Activated T-cell treated with anti-CD3 and anti-CD28 coated beads, Interleukin-2, amount 50 U/mL, for 72 hours (primary cell): ENCODE results near the gene USP47. TPM values are rescaled to one million over a fixed set of nuclear protein-coding genes. Genes with fewer than 3 reads are reported as not detected.
A peak's percentile ranks its signal among the peaks of the same experiment; 100 is the strongest.

Experiments
- ATAC-seq, 2 donors: fragments of 150-1000 bp; cut with Tn5 transposase; replicated peaks in 1 of 2; 2 replicates each; pipeline ENCODE4 v1.10.0; 2021; ENCODE audit warnings: moderate library complexity in 2 of 2, mild to moderate bottlenecking in 1 of 2
- DNase-seq, 2 donors: peaks; one replicate each; pipeline ENCODE4 v3.0.0; 2021 to 2022; ENCODE audit warnings: mixed read lengths in 1 of 2
- H3K27ac Mint-ChIP-seq: one replicate; pipeline ENCODE4 v1.8.0; 2022; ENCODE audit warnings: mild to moderate bottlenecking, moderate library complexity, mixed read lengths
- H3K27me3 Mint-ChIP-seq: one replicate; pipeline ENCODE4 v1.8.0; 2022; ENCODE audit warnings: low read depth, mixed read lengths
- H3K36me3 Mint-ChIP-seq, 2 donors: one replicate each; pipeline ENCODE4 v1.8.0; 2022; ENCODE audit warnings: mixed read lengths in 2 of 2, mild to moderate bottlenecking in 1 of 2; ENCODE audit not compliant: insufficient read depth in 2 of 2
- H3K4me1 Mint-ChIP-seq: one replicate; pipeline ENCODE4 v1.8.0; 2022; ENCODE audit warnings: low read depth, mixed read lengths
- H3K4me3 Mint-ChIP-seq, 2 donors: one replicate each; pipeline ENCODE4 v1.8.0; 2022; ENCODE audit warnings: mild to moderate bottlenecking in 2 of 2, mixed read lengths in 2 of 2, moderate library complexity in 2 of 2
- H3K9me3 Mint-ChIP-seq, 2 donors: one replicate each; pipeline ENCODE4 v1.8.0; 2022; ENCODE audit warnings: mixed read lengths in 2 of 2
- total RNA-seq, 2 donors: library from RNA; stranded (reverse); gene quantifications; one replicate each; pipeline ENCODE4 v1.2.3, GENCODE V29; 2022

The USP47 gene
- total RNA-seq, 2 donors from 2014 or later = 75.8 to 85.6 TPM

DNA sequence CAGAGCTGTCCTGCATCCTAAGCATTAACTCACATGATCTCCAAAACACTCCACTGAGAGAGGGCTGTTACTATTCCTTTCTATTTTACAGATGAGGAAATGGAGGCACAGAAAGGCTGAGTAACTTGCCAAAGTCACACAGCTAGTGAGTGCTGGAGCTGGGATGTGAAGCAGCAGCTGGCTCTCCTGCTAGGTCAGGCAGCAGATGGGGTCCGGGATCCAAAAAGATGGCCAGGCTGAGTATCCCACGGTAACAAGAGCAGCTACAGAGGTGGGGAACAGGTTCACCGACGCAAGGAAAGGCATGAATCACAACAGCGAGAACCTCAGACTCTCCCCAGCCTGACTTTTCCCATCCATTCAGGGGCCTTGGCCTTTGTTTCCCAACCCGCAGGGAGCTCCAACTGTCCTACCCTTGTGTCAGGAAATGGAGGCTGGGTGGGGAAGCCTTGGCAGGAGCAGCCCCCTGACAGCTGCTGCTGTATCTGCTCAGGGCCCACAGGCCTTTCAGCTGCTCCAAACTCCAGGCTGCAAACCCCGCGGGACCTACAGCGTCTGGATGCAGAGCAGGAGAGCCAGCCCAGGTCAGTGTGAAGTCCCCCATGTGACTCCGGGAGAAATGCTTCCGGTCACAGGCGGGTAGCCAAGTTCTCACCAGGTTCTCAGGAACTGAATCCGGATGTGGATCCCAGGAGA, 137.2 kb downstream of the USP47 start:
- Mint-ChIP-seq H3K36me3 (no peaks in the 10 kb centered on the region), H3K4me1 (no peaks in the 10 kb centered on the region), H3K27ac (no peak overlapping the region), H3K9me3 (no peaks in the 10 kb centered on the region), H3K4me3 (no peak overlapping the region), H3K27me3 (no peaks in the 10 kb centered on the region)
- ATAC-seq = no peak
- no peak for DNase-seq

DNA sequence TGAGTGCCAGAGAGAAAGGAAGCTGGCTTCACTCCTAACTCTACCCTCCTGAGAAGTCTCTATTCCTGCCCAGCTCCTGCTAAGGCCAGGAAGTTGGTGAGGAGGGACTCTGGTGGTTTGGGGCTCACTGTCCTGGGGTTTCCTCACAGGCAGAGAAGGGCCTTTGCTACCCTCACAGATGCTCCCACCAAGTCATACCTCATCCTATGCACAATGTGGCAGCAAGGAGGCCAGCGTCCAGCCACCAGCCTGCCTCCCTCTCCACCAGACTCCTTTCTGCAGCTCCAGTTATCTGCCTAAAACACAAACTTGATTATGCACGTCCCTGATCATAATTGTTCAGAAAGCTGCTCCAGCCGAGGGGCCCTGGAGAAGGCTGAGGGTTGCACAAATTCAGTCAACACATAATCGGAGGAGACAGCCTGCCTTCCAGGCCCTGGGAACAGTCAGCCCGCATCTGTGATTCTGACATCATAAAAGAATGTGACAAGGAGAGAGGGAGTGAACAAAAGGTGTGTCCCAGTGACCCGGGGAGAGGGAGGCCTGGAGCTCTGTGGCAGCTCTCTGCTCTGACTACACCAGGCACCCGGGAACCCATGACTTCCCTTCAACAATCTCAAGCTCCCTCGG, 137.8 kb downstream of the USP47 start:
- no peaks in the 10 kb centered on the region for H3K9me3 Mint-ChIP-seq
- H3K27me3 Mint-ChIP-seq = no peaks in the 10 kb centered on the region
- no peak overlapping the region for H3K27ac Mint-ChIP-seq
- ATAC-seq (no peak), DNase-seq (no peak)
- no peak overlapping the region for H3K4me3 Mint-ChIP-seq
- no peaks in the 10 kb centered on the region for H3K4me1 Mint-ChIP-seq
- H3K36me3 Mint-ChIP-seq = no peaks in the 10 kb centered on the region

DNA sequence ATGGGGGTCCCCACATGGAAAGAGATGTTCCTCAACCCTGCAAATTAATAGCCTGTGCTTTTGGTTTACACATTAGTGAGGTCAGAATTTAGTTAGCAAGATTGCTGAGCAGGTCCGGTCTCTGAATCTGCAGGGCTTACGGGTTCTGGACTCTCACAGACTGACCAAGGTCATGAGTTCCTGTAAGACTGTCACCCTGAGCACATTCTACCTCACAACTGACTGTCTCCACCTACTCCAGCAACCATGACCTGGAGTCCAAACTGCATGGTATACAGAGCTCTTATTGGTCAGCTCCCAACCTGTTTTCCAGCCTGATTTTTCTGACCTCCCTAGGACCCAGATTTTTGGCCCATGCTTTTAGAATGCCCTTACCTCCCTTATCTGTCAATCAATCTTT, 138.4 kb downstream of the USP47 start:
- Mint-ChIP-seq H3K36me3 (no peaks in the 10 kb centered on the region), H3K9me3 (no peaks in the 10 kb centered on the region), H3K4me3 (no peak overlapping the region), H3K4me1 (no peaks in the 10 kb centered on the region), H3K27me3 (no peaks in the 10 kb centered on the region), H3K27ac (no peak overlapping the region)
- ATAC-seq (no peak), DNase-seq (no peak)

DNA sequence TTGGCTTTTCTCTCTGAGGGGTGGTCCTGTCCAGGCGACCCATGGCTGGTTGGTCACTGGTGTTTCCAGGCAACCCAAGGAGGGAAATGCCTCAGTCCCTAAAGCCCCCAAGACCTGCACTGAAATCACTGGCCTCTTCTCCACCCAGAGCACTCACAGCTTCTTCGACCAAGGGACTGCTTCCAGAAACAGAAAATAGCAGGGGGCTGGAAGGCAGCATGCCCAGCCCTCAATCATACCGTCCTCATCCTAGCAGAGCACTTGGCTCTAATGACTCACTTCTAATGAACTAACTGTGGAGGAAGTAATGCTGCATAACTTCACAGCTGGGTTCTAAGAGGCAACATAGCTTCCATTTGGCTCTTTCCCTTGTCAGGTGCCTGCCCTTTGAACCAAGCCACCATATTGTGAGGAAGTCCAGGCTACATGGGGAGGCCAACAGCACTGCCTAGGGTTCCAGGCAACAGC, 139.1 kb downstream of the USP47 start:
- DNase-seq = no peak
- Mint-ChIP-seq H3K27me3 (no peaks in the 10 kb centered on the region), H3K36me3 (no peaks in the 10 kb centered on the region), H3K9me3 (no peaks in the 10 kb centered on the region), H3K4me1 (no peaks in the 10 kb centered on the region), H3K27ac (no peak overlapping the region), H3K4me3 (no peak overlapping the region)
- no peak for ATAC-seq

DNA sequence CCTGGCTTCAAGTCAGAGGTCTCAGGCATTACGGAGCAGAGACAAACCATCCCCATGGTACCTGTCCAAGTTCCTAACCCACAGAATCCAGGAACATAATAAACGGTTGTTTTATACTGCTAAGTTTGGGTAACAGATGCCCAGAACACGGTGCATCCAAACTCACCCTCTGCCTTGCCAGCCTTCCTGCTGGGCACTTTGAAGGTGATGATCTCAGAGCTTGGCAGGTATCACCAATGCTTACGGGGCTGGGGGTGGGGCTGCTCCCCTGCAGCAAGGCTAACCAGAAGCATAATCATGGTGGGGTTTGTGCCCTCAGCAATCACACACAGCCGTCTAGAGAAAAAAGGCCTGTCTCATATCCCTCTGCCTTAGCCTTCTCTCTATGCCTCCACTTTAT, 139.6 kb downstream of the USP47 start:
- H3K4me3 Mint-ChIP-seq = no peak overlapping the region
- DNase-seq = no peak
- H3K27me3 Mint-ChIP-seq = no peaks in the 10 kb centered on the region
- H3K9me3 Mint-ChIP-seq = no peaks in the 10 kb centered on the region
- H3K36me3 Mint-ChIP-seq = no peaks in the 10 kb centered on the region
- H3K27ac Mint-ChIP-seq = no peak overlapping the region
- no peak for ATAC-seq
- no peaks in the 10 kb centered on the region for H3K4me1 Mint-ChIP-seq

DNA sequence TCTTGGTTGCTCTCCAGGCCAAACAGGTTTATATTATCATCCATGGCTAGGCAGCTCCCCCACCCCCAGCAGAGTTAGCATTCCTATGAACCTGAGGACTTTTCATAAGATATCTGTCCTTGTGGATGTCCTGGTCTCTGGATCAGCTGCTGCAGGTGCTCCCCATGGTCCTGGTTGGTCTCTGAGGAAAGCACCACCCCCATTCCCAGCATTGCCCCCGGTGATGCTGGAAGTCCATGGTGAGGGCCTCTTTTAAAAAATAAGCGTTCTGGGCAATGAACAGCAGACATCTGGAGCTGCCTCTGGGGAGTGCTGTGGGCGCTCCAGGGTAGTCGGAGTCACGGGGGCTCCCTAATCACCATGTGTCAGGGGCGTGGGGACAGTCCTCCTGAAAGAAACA, 140.1 kb downstream of the USP47 start:
- peak overlapping the region; percentile 9 for H3K27ac Mint-ChIP-seq
- H3K4me1 Mint-ChIP-seq = no peaks in the 10 kb centered on the region
- H3K36me3 Mint-ChIP-seq = no peaks in the 10 kb centered on the region
- no peak overlapping the region for H3K4me3 Mint-ChIP-seq
- no peaks in the 10 kb centered on the region for H3K27me3 Mint-ChIP-seq
- no peaks in the 10 kb centered on the region for H3K9me3 Mint-ChIP-seq
- DNase-seq = no peak
- ATAC-seq = no peak

DNA sequence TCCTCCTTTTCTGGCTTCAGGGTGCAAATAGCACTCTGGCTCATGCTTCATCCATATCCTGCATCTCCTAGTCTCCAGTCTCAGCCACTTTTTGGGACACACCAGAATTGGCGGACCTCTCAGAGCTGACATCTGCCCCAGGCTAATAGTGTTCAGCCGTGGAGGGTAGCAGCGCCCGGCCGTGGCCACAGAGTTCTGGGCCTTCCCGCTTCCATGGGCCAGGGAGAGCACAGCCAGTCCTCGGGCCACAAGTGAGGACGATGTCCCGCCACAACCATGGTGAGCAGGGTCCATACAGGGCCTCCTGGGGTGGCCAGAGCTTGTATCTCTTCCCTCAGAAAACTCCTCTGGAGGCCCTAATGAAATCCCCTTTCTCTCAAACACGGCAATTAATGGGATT, 140.7 kb downstream of the USP47 start:
- Mint-ChIP-seq H3K27ac (no peak overlapping the region), H3K4me1 (peaks cover 1% of the 10 kb centered on the region), H3K4me3 (no peak overlapping the region), H3K36me3 (no peaks in the 10 kb centered on the region), H3K9me3 (no peaks in the 10 kb centered on the region), H3K27me3 (no peaks in the 10 kb centered on the region)
- no peak for DNase-seq
- no peak for ATAC-seq

DNA sequence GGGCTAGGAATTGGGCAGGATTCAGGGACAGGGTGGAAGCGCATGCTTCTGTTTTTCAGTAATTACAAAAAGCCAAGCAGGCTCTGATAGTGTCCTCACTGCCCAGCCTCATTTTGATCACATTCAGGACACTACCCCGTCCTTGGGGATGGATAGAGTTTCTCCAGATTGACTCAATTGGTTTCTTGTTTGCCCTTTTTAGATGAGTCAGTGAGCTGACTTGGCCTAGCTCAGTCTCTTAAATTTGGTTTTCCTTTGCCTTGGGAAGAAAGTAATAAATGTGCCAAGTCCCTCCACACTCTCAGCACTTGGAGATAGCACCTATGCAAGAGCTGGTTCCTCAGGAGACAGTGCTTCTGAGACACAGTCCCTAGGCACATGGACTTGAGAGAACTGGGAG, 141.2 kb downstream of the USP47 start:
- Mint-ChIP-seq H3K4me3 (no peak overlapping the region), H3K27ac (no peak overlapping the region), H3K36me3 (no peaks in the 10 kb centered on the region), H3K4me1 (peaks cover 4% of the 10 kb centered on the region), H3K27me3 (no peaks in the 10 kb centered on the region), H3K9me3 (no peaks in the 10 kb centered on the region)
- no peak for ATAC-seq
- no peak for DNase-seq

DNA sequence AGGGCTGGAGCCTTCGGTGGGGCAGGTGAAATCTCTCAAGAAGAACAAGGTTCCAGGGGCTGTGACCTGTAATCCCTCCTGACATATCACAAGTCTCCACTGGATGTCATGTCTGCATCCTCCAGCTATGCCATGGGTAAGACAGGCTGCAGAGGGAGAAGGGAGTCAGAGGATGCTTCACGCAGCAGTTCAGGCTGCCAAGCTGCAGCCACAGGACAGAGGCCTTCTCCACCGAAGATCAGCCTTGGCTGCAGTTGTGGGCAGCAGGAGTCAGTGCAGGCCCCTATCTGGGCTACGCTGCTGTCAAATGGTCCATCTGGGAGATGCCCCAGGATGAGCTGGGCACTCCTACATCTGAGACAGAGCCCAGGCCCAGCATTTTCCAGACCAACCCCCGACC, 141.7 kb downstream of the USP47 start:
- Mint-ChIP-seq H3K27ac (no peak overlapping the region), H3K4me1 (peaks cover 4% of the 10 kb centered on the region), H3K4me3 (no peak overlapping the region), H3K9me3 (no peaks in the 10 kb centered on the region), H3K36me3 (no peaks in the 10 kb centered on the region), H3K27me3 (no peaks in the 10 kb centered on the region)
- no peak for ATAC-seq
- no peak for DNase-seq

DNA sequence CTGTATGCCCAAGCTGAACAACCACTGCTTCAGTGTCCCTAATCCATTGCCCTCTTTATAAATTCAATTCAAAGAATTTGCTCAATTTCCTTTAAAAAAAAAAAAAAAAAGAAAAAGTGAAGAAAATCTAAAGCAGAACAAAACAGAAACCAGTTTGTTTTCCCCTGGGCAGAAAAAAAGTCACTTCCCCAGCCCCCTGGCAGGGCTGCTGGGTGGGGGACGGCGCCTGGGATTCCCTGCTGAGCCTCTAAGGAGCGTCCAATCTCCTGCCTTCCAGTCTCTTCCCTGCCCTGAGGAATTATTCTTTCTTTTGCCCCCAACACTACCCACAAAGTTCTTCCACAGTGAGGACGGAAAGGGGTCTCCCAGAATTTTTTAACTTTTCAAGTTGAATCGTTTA, 142.8 kb downstream of the USP47 start:
- peaks cover 4% of the 10 kb centered on the region for H3K4me1 Mint-ChIP-seq
- DNase-seq = no peak
- H3K4me3 Mint-ChIP-seq = no peak overlapping the region
- no peaks in the 10 kb centered on the region for H3K9me3 Mint-ChIP-seq
- H3K27me3 Mint-ChIP-seq = no peaks in the 10 kb centered on the region
- no peaks in the 10 kb centered on the region for H3K36me3 Mint-ChIP-seq
- no peak overlapping the region for H3K27ac Mint-ChIP-seq
- ATAC-seq = no peak

DNA sequence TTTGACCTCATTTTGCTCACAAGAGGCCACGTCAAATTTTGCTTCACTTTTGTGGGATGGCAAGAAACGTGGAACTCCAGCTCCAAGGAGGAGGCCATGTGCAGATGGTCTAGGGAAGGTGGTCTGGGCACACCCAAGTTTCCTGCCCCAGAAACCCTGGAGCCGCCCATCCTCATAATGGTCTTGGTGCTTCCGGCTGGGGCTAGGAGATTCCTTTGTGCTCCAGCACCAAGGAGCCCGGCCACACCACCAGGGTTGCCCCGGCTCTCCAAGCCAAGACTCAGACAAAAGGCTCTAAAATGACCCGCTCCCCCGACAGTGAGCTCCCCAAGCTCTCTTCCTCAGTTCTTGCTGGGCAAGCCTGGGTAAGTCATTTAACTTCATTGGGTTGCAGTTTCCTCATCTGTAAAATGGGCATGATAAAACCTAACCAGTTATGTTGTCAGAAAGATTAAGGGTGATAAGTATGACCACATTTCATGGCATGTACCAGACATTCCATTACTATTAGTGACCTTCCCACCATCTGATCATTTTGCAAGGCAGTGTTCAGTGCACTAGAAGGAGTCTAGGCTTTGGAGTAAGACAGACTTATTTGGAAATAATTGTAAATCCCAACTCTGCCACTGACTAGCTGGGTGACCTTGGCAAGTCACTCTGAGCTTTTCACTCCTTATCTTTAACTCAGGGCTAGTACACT, 143.4 kb downstream of the USP47 start:
- DNase-seq = no peak
- ATAC-seq = no peak
- Mint-ChIP-seq H3K36me3 (no peaks in the 10 kb centered on the region), H3K4me3 (no peak overlapping the region), H3K27ac (no peak overlapping the region), H3K27me3 (no peaks in the 10 kb centered on the region), H3K4me1 (peaks cover 4% of the 10 kb centered on the region), H3K9me3 (no peaks in the 10 kb centered on the region)

DNA sequence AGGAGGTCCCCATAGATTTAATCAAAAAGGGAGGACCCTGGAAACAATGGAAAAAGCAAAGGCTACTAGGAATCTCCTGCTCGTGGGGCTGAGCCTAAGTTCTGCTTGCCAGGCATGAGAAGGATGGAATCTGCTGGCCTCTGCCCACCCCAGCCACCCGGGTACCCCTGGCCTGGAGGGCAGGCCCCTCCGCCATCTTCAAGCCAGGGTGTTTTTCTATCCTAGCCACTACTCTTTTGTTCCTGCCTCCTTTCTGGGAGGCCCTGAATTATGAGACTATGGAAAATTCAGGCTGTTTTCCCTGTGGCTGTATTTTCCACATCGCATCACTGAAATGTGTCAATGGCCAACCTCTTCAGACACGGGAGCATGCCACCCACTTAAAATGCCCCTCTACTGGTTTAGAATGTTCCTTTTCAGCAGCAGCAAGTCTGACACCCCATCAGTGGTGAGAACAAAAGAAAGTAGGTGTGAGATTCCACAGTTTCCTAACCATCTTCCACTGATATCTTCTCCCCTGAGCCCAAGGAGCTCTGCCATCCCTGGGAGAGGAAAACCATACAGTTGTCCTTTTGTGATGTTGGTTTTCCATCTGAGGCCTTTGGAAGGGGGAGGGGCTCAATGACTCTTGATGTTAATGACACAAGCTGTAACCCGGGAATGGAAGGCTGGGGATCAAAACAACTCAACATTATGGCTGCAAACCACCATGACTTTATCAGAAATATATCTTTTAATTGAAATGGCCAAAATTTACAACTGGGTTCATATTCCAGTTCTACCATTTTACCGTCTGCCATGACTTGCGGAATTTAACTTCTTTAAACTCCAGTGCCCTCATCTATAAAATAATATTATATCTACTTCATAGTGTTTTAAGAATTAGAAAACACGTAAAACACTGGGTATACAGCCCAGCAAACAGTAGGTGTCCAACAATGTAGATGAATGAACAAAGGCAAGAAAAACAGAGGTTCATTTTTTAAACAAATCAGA, 144.5 kb downstream of the USP47 start:
- H3K4me1 Mint-ChIP-seq = peaks cover 4% of the 10 kb centered on the region
- no peaks in the 10 kb centered on the region for H3K9me3 Mint-ChIP-seq
- H3K4me3 Mint-ChIP-seq = no peak overlapping the region
- no peaks in the 10 kb centered on the region for H3K27me3 Mint-ChIP-seq
- no peak for ATAC-seq
- no peak overlapping the region for H3K27ac Mint-ChIP-seq
- no peak for DNase-seq
- no peaks in the 10 kb centered on the region for H3K36me3 Mint-ChIP-seq
